Neutrophil (primary cell): Measurements from ENCODE around the gene TJAP1.

Experiments
- H3K27ac ChIP-seq: fragments of 200-600 bp; sonication (generic); 2 replicates; pipeline ENCODE4 v1.5.1; 2016; ENCODE audit warnings: mild to moderate bottlenecking, moderate library complexity
- H3K27me3 ChIP-seq: fragments of 200-600 bp; sonication (generic); 2 replicates; pipeline ENCODE4 v1.6.0; 2016; ENCODE audit warnings: mild to moderate bottlenecking
- H3K36me3 ChIP-seq: fragments of 200-600 bp; sonication (generic); 2 replicates; pipeline ENCODE4 v1.5.1; 2017
- H3K4me1 ChIP-seq, 2 experiments: fragments of 200-600 bp in 1 of 2; sonication (generic) in 1 of 2; 1 replicate in 1 of 2; 2 replicates in 1 of 2; pipeline versions ENCODE4 v1.5.1 to v1.6.1; 2013 to 2016; ENCODE audit warnings: low read depth in 1 of 2, low read length in 1 of 2, mild to moderate bottlenecking in 1 of 2, moderate library complexity in 1 of 2; ENCODE audit not compliant: control insufficient read depth in 1 of 2, insufficient read depth in 1 of 2
- H3K4me3 ChIP-seq, 2 experiments: fragments of 200-600 bp in 1 of 2; sonication (generic) in 1 of 2; 1 replicate in 1 of 2; 2 replicates in 1 of 2; pipeline ENCODE4 v1.5.1; 2013 to 2016; ENCODE audit warnings: low read depth in 1 of 2, low read length in 1 of 2, mild to moderate bottlenecking in 1 of 2, moderate library complexity in 1 of 2
- H3K9me3 ChIP-seq: fragments of 200-600 bp; sonication (generic); 2 replicates; pipeline ENCODE4 v1.5.1; 2016
- CTCF ChIP-seq: fragments of 200-600 bp; sonication (generic); IDR thresholded peaks from 2 replicates; pipeline ENCODE4 v1.5.1; 2016; ENCODE audit warnings: antibody characterized with exemption

The TJAP1 gene

GRCh38 chr6:43481591-43482236, 4.3 kb downstream of the TJAP1 start:
- H3K4me3 ChIP-seq, result no peak overlapping the region
- no peak for TF ChIP-seq CTCF
- H3K27me3 ChIP-seq, result no peaks in the 10 kb centered on the region
- no peaks in the 10 kb centered on the region for H3K9me3 ChIP-seq
- H3K36me3 ChIP-seq, result no peaks in the 10 kb centered on the region
- peaks cover 9 to 15% of the 10 kb centered on the region in 2 experiments for H3K4me1 ChIP-seq
- no peak overlapping the region for H3K27ac ChIP-seq

GRCh38 chr6:43488667-43489276, 11.4 kb downstream of the TJAP1 start:
- Histone ChIP-seq H3K4me3 (no peak overlapping the region), H3K27ac (no peak overlapping the region), H3K27me3 (no peaks in the 10 kb centered on the region), H3K36me3 (peaks cover 11% of the 10 kb centered on the region), H3K9me3 (no peaks in the 10 kb centered on the region), H3K4me1 (no peaks in the 10 kb centered on the region)
- no peak for TF ChIP-seq CTCF

DNA sequence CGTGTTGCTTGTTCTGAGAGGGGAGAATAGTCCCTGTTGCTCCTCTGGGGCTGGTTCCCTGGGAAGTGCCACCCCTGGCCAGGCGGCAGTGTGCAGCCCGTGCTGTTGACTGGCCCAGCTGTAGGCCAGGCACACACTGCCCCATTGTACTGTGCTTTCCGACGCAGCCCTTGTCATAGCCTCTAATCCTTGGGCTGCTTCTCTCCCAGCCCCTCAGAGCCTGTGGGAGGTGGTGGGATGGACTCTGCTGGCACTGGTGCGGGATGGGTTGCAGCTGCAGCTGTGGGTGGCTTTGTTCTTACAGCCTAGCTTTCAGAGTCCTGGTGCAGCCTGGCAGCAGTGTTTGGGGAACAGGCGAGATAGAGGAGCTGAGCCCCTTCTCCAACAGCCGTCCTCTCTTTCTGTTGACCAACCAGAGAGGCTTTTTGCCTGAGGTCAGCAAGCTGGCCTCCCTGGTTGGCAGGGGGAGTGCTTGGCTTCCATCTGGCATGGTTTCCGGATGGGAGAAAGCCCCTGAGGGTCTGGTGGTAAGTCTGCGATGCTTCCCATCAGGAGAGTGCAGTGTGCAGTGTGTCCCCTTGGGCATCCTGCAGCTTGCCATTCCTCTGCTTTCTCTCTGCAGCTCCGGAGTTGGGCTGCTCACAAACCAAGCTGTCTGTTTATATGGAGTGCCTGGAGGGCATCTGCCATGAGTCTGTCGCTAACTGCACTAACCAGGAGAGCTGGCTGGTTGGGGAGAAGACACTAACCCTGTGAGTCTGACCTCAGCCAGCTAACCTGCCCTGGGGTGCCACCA, 12.1 kb downstream of the TJAP1 start:
- no peaks in the 10 kb centered on the region for H3K27me3 ChIP-seq
- H3K27ac ChIP-seq, result no peak overlapping the region
- no peak for TF ChIP-seq CTCF
- H3K9me3 ChIP-seq, result no peaks in the 10 kb centered on the region
- peaks cover 15% of the 10 kb centered on the region for H3K36me3 ChIP-seq
- no peak overlapping the region for H3K4me3 ChIP-seq
- H3K4me1 ChIP-seq, result no peaks in the 10 kb centered on the region

DNA sequence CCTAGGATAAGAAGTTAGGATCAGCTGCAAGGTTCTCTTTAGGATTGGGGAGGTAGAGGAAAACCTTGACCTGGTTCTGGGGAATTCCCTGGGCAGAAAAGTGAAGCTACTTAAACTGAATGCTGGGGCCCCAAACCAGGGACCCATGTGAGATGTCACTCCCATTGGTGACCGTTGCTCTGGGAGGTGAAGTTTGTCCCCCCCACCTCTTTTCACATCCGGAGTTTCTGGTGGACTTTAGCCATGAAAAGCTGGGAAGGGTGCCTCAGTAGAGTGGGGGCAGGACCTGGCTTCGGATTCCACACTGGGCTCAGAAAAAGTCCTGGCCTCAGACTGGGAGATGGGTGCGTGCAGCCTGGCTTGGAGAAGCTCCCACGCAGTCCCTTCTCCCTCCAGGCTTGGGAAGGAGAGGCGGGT, 13.2 kb downstream of the TJAP1 start:
- peaks cover 6 to 8% of the 10 kb centered on the region in 2 experiments for H3K4me1 ChIP-seq
- no peaks in the 10 kb centered on the region for H3K9me3 ChIP-seq
- H3K27me3 ChIP-seq, result no peaks in the 10 kb centered on the region
- H3K36me3 ChIP-seq, result peaks cover 15% of the 10 kb centered on the region
- no peak overlapping the region for H3K4me3 ChIP-seq
- no peak for TF ChIP-seq CTCF
- no peak overlapping the region for H3K27ac ChIP-seq

DNA sequence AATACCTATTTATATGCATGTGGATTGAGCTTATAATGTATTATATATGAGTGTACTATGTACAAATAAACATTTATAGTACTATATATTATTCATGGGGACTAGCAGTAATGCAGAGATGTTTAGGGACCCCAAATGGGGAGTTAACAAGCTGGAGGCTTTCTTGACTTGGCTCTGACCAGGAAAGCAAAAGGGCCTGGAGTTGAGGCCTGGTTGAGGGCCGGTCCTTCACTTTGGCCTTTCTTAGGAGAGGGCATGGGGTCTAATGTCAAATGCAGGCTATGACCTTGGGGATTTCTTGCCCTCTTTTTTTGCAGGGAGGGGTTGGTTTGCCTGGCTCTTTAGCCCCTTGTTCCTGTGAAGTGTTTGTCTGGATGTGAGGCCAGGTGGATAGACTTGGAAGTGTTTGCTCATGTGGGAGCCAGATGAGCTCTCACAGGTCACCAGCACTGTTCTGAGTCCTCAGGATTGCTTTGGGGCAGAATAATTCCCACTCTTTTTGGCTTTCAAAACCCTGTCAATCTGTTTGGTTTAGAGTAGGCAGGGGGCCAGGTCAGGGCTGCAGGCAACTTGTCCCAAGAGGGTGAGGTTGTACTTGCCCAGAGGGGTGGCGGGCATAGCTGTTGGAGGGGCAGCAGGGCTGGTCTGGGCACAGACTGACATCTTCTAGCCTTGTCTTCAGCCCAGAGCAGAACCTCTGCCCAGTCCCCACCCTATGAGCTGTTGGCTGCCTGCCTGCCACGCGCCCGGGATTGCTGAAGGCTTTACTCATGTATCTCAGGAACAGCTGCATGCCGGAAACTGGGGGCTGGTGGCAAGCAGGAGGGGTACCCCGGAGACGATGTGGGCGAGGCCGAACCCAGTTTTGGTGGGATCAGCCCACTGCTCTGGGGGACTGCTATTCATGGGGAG, 14.6 kb downstream of the TJAP1 start:
- no peaks in the 10 kb centered on the region for H3K9me3 ChIP-seq
- H3K4me3 ChIP-seq, result no peak overlapping the region
- H3K27me3 ChIP-seq, result no peaks in the 10 kb centered on the region
- no peak overlapping the region for H3K27ac ChIP-seq
- no peak for TF ChIP-seq CTCF
- peaks cover 24% of the 10 kb centered on the region for H3K36me3 ChIP-seq
- H3K4me1 ChIP-seq, result peaks cover 8 to 10% of the 10 kb centered on the region in 2 experiments
